Activated naive CD4-positive, alpha-beta T cell treated with Interleukin-2 at 50 U/mL for 16 hours (primary cell): Measurements from ENCODE around the gene DDX47.
"Not testable (repeated sequence)": the region's sequence is repeated elsewhere in the genome, so short reads cannot be mapped to it uniquely, and the experiment has no call there.

Experiments
- DNase-seq: peaks from one replicate; pipeline ENCODE4 v3.0.0-alpha.2; 2020

Gene DDX47

GRCh38 chr12:12823811-12824210 lies 10.7 kb downstream of the DDX47 start:
- no peak for DNase-seq

DNA sequence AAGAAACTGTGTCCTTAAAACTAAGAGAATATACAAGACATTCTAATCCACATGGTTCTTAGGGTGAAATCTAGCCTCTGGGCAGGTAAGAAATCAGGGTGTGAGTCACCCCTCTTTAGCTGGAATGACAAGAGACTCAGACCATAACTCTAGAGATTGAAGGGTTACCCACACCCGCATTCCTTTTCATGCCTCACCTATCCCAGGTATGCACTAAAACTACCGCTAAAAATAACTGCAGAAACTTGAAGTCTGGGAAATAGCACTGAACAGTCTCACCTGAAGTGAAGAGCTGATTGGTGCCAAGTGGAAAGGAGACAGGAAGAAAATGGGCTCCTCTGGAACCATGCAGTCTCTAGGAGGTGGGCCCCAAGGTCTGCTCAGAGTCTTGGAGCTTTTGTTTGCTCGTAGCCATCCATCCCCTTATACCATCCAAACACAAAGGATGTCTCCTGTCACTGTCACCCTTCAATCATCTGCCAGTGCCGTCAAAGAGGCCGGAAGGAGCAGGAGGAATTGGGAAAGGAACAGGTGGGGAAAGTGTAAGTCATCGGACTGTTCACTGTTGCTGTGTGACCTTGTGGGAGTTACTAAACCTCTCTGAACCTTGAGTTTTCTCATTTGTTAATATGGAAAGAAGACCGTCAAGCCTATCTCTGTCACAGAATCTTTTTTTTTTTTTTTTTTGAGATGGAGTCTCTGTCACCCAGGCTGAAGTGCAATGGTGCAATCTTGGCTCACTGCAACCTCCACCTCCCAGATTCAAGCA lies 22.4 kb downstream of the DDX47 start:
- no peak for DNase-seq

DNA sequence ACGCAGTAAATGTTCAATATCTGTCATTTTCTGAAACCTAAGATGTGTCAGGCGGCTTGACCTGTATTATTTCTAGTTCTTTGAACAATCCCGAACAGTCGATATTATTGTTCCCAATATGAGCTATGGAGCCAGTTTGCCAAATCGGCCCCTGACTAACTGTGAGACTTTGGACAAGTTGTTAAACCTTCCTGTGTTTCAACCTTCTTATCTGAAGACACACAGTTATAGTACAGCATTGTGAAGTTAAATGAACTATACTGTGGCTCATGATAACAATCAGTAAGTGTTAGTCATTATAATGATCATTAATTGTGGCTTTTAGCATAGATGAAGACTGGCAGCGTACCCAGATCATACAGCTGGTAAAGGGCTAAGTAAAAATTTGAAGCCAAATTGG lies 23.4 kb downstream of the DDX47 start:
- DNase-seq: no peak

- DNase-seq: peak; percentile 45
Observed at GRCh38 chr12:12837025-12837812, 24.1 kb downstream of the DDX47 start.

GRCh38 chr12:12837813-12838153 lies 24.6 kb downstream of the DDX47 start:
- DNase-seq: no peak

DNA sequence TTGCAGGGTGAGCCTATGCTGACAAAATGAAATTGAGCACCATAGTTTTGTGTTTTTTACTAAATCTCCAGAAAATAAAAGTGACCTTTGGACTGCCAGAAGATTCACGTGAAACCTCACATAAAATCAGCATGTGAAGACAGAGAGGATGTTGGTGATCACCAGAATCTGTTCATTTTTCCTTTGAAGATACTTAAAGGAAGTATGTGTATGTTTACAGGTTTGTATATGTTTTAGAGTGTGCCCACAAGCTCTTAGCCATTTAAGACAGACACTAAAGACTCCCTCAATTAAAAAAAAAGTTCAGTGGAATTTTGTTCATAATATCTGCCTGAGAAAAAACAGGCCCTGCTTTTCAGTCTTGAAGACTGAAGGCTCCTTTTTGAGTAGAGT lies 25.9 kb downstream of the DDX47 start:
- DNase-seq: no peak

GRCh38 chr12:12839439-12839838 lies 26.3 kb downstream of the DDX47 start:
- DNase-seq: not testable (repeated sequence)

DNA sequence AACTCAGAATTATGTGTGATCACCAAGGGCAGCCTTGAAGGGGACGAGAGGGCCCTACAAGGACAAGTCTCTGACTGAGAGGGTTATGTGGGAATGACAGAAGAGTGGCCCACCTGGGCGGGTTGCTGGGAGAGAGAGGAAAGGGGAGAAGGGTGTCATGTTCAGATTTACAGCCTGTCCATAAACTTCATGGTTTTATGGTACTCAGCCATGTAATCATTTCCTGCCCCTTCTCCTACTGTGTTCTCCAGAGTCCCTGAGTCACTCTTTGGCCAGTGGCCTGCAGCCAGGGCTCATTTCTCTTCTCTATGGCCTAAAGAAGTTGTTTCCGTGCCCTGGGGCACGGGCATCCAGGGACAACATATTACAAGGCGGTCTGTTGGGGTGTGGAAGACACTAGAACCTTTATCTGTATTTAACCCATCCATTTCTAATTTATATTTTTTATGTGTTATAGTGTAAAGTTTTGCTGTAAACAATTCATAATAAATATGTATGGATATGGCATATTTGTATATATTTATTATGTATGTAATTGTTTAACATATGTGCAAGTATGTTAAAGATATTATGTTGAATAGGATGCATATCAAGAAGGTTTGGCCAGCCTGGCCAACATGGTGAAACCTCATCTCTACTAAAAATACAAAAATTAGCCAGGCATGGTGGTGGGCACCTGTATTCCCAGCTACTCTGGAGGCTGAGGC lies 26.9 kb downstream of the DDX47 start:
- no peak for DNase-seq

- no peak for DNase-seq
Observed at GRCh38 chr12:12840580-12840899, 27.4 kb downstream of the DDX47 start.

GRCh38 chr12:12841428-12841827 lies 28.3 kb downstream of the DDX47 start:
- not testable (repeated sequence) for DNase-seq

GRCh38 chr12:12845794-12846243 lies 32.7 kb downstream of the DDX47 start:
- no peak for DNase-seq

DNA sequence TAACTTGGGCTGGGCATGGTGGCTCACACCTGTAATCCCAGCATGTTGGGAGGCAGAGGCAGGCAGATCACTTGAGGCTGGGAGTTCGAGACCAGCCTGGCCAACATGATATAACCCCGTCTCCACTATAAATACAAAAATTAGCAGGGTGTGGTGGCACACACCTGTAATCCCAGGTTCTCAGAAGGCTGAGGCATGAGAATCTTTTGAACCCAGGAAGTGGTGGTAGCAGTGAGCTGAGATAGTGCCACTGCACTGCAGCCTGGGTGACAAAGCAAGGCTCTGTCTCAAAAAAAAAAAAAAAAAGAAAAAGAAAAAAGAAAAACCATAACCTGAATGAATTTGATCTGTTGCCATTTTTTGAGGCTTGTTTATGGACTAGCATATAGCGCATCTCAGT lies 33.6 kb downstream of the DDX47 start:
- not testable (repeated sequence) for DNase-seq

DNA sequence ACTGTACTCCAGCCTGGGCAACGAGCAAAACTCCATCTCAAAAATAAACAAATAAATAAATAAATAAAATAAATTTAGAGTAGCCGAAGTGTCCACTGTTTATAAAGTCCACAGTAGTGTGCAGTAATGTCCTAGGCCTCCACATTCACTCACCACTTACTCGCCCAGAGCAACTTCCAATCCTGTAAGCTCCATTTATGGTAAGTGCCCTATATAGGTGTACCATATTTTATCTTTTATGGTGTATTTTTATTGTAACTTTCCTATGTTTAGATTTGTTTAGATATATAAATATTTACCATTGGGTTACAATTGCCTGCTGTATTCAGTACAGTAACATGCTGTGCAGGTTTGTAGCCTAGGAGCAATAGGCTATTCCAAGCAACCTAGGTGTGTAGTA lies 40.3 kb downstream of the DDX47 start:
- no peak for DNase-seq

- no peak for DNase-seq
Observed at GRCh38 chr12:12859690-12860089, 46.5 kb downstream of the DDX47 start.

DNA sequence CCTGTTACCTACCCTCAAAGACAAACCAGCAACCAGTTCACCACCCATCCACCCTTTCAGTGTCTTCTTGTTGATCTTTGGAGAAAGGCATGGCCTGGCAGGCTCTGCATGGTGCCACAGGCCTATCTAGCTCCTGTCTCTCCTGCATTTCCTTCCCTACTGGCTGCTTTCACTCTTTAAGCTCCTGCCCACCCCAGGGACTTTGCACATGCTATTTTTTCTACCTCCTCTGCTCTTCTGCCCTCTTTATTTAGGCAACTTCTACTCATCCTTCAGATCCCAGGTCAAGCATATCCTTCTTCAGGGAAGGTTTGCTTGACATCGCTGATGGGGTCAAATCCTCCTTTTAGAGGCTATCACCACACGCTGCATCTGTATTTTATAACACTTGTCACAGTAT lies 51.1 kb downstream of the DDX47 start:
- no peak for DNase-seq

GRCh38 chr12:12868477-12869235 lies 55.5 kb downstream of the DDX47 start:
- DNase-seq: no peak

- DNase-seq: no peak
Observed at GRCh38 chr12:12870465-12870864, 57.3 kb downstream of the DDX47 start.

GRCh38 chr12:12871587-12872138 lies 58.5 kb downstream of the DDX47 start:
- DNase-seq: no peak

DNA sequence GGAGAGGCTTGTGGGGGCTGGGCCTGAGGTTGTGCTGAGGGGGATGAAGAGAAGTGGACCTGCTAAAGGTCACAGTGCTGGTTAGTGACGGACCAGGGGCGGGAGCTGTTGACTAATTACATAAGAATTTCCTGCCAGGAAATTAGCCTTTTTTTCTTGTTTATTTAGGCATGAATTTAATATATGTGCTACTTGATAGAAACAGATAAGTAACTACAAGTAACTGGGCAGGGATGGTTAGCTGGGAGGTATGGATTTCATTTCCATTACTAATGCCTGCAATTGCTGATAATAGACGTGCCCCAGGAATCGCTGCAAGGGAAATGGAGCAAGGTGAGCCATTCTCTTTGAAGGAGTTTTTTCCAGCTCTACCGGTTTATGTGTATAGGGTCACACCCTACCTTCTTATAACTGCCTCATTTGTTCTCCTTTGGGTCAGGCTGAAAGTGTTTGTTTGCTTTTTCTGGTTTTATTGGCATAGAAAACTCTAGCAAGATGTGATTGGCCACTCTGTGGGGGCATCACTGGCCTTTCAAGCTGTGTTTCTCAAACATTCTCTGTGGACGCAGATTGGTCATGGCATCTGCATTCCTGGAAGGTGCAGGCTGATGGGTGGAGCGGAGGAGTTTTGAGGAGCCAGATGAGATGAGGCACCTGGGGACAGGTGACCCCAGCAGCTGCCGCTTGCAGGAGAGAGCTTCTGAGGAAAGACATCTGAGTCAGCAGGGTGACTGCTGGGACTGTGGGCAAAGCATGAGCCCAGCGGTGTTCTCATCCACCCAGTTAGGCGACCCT lies 59.2 kb downstream of the DDX47 start:
- DNase-seq: no peak

DNA sequence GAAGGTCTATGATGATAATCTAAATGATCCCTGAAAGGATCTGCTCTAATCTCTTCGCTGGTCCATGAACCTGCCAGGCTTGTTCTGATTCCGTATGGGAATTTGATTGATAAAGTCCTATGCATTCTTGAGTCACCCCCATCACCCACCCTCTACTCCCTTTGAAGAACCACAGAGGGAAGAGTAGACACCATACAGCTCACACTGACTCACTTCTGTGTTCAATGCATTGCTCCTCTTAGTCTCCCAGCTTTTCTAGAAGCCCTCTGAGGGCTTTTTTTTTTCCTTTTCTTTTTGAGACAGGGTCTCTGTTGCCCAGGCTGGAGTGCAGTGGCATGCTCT lies 59.8 kb downstream of the DDX47 start:
- no peak for DNase-seq

DNA sequence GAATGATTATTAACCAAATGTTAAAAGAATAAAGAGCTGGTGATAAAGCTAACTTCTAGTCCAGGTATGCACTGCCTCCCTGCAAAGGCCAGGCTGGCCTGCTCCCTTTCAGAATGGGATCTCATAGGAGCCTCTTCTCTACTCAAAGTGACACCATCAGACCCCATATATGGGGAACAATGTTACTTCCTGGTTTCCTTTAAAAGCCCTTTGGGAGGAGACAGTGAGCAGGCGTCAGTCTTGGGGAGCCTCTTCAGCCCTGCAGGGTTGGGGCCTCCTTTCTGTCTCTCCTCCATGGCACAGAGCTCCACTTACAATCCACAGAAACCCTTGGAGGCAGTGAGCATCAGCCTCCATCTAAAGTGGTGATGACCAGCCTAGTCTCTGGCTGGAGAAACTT lies 60.9 kb downstream of the DDX47 start:
- no peak for DNase-seq

GRCh38 chr12:12875301-12875700 lies 62.2 kb downstream of the DDX47 start:
- DNase-seq: not testable (repeated sequence)
